H1 (cell line): ENCODE data around the gene CKB. TPM values are rescaled to one million over a fixed set of nuclear protein-coding genes. Genes with fewer than 3 reads are reported as not detected.
A peak's percentile ranks its signal among the peaks of the same experiment; 100 is the strongest.

Source experiments
- ASH2L ChIP-seq: fragments of 200-600, 300-600 bp; sonication (generic); IDR thresholded peaks from one replicate; pipeline ENCODE4 v1.7.1; 2017; ENCODE audit warnings: low read length
- ATF2 ChIP-seq: IDR thresholded peaks from 2 replicates; pipeline ENCODE4 v1.6.1; 2012; ENCODE audit warnings: low read length, inconsistent platforms
- BACH1 ChIP-seq: IDR thresholded peaks from 2 replicates; pipeline ENCODE4 v1.6.1; 2012; ENCODE audit warnings: low read length, improper control_type of control experiment
- BCL11A ChIP-seq, 2 experiments: IDR thresholded peaks; one replicate each; pipeline ENCODE4 v1.6.1; 2011; ENCODE audit warnings: low read depth in 2 of 2, low read length in 2 of 2, mild to moderate bottlenecking in 2 of 2
- CEBPB ChIP-seq: IDR thresholded peaks from 2 replicates; pipeline ENCODE4 v1.6.1; 2012; ENCODE audit warnings: low read depth, low read length
- EGR1 ChIP-seq: IDR thresholded peaks from 2 replicates; pipeline ENCODE4 v1.6.1; 2011; ENCODE audit warnings: low read depth, low read length, borderline replicate concordance
- EP300 ChIP-seq, 2 experiments: IDR thresholded peaks; 1 replicate in 1 of 2; 2 replicates in 1 of 2; pipeline ENCODE4 v1.6.1; 2011 to 2012; ENCODE audit warnings: low read depth in 2 of 2, low read length in 2 of 2, mild to moderate bottlenecking in 2 of 2, borderline replicate concordance in 1 of 2, inconsistent platforms in 1 of 2, moderate library complexity in 1 of 2
- EZH2 ChIP-seq: fragments of 200-600 bp; sonication (generic); IDR thresholded peaks from 2 replicates; pipeline ENCODE4 v1.7.1; 2012; ENCODE audit warnings: low read depth, mild to moderate bottlenecking, moderate library complexity, low read length, inconsistent platforms; ENCODE audit not compliant: severe bottlenecking
- FOSL1 ChIP-seq: IDR thresholded peaks from 2 replicates; pipeline ENCODE4 v1.6.1; 2011; ENCODE audit warnings: mild to moderate bottlenecking, low read depth, low read length, moderate library complexity; ENCODE audit not compliant: insufficient read depth
- GTF2F1 ChIP-seq: IDR thresholded peaks from 2 replicates; pipeline ENCODE4 v1.6.1; 2012; ENCODE audit warnings: low read depth, low read length, improper control_type of control experiment, borderline replicate concordance
- JUND ChIP-seq: IDR thresholded peaks from 2 replicates; pipeline ENCODE4 v1.6.1; 2011; ENCODE audit warnings: mild to moderate bottlenecking, improper control_type of control experiment, low read length
- KDM4A ChIP-seq: IDR thresholded peaks from one replicate; pipeline ENCODE4 v1.7.1; 2012; ENCODE audit warnings: low read depth, mild to moderate bottlenecking, moderate library complexity, low read length, inconsistent platforms; ENCODE audit not compliant: severe bottlenecking
- NANOG ChIP-seq: IDR thresholded peaks from 2 replicates; pipeline ENCODE4 v1.6.1; 2011; ENCODE audit warnings: low read length, low read depth, mild to moderate bottlenecking, inconsistent platforms; ENCODE audit not compliant: insufficient read depth, poor library complexity, severe bottlenecking
- POLR2AphosphoS5 ChIP-seq: IDR thresholded peaks from 2 replicates; pipeline ENCODE4 v1.6.1; 2011; ENCODE audit warnings: low read depth, low read length
- RAD21 ChIP-seq, 2 experiments: IDR thresholded peaks in 1 of 2; conservative IDR thresholded peaks in 1 of 2; 2 replicates each; pipeline ENCODE4 v1.6.1; 2011; ENCODE audit warnings: low read depth in 2 of 2, low read length in 2 of 2, improper control_type of control experiment in 1 of 2, inconsistent platforms in 1 of 2, mild to moderate bottlenecking in 1 of 2, moderate library complexity in 1 of 2
- SIRT6 ChIP-seq: IDR thresholded peaks from one replicate; pipeline ENCODE4 v1.7.1; 2012; ENCODE audit warnings: low read length, inconsistent platforms
- SIX5 ChIP-seq: IDR thresholded peaks from 2 replicates; pipeline ENCODE4 v1.6.1; 2011; ENCODE audit warnings: mild to moderate bottlenecking, low read depth, low read length
- SP1 ChIP-seq: IDR thresholded peaks from 2 replicates; pipeline ENCODE4 v1.6.1; 2011; ENCODE audit warnings: low read depth, low read length
- SP2 ChIP-seq: IDR thresholded peaks from 2 replicates; pipeline ENCODE4 v1.6.1; 2012; ENCODE audit warnings: mild to moderate bottlenecking, low read length, inconsistent platforms
- SP4 ChIP-seq: IDR thresholded peaks from 2 replicates; pipeline ENCODE4 v1.6.1; 2012; ENCODE audit warnings: low read length, inconsistent platforms
- SRF ChIP-seq: IDR thresholded peaks from 2 replicates; pipeline ENCODE4 v1.6.1; 2011; ENCODE audit warnings: mild to moderate bottlenecking, low read depth, low read length, moderate library complexity
- SUZ12 ChIP-seq: fragments of 200-600 bp; sonication (generic); IDR thresholded peaks from 2 replicates; pipeline ENCODE4 v1.6.1; 2012; ENCODE audit warnings: mild to moderate bottlenecking, inconsistent platforms, low read length, moderate library complexity, mixed read lengths
- TBP ChIP-seq: IDR thresholded peaks from 2 replicates; pipeline ENCODE4 v1.6.1; 2011; ENCODE audit warnings: low read depth, low read length, improper control_type of control experiment
- YY1 ChIP-seq: IDR thresholded peaks from 2 replicates; pipeline ENCODE4 v1.6.1; 2011; ENCODE audit warnings: low read depth, mild to moderate bottlenecking, low read length
- polyA plus RNA-seq, 7 experiments: library from polyadenylated mRNA; depleted of rRNA in 3 of 7; stranded (reverse) in 5 of 7; unstranded in 2 of 7; fragments of >200 nt in 5 of 7; fragments of 200-250 nt in 2 of 7; gene quantifications; 1 replicate in 5 of 7; 2 replicates in 1 of 7; 4 replicates in 1 of 7; pipeline versions ENCODE4 v1.2.1 to v1.2.3, GENCODE V29; 2011 to 2013; ENCODE audit warnings: missing spikeins in 2 of 7, mixed read lengths in 2 of 7
- total RNA-seq: library from RNA; stranded (reverse); fragmentation: NEBNext Ultra II Directional; extraction: Animal tissue kit (Norgen Biotek cat#: 25700); gene quantifications from 2 replicates; pipeline ENCODE4 v1.2.1, GENCODE V29; 2021

CKB gene
- total and polyA plus RNA-seq, 2 of the 8 experiments (the other 6 are each of a cell fraction or from before 2014, with no cell fraction given), result 538 to 950 TPM

DNA sequence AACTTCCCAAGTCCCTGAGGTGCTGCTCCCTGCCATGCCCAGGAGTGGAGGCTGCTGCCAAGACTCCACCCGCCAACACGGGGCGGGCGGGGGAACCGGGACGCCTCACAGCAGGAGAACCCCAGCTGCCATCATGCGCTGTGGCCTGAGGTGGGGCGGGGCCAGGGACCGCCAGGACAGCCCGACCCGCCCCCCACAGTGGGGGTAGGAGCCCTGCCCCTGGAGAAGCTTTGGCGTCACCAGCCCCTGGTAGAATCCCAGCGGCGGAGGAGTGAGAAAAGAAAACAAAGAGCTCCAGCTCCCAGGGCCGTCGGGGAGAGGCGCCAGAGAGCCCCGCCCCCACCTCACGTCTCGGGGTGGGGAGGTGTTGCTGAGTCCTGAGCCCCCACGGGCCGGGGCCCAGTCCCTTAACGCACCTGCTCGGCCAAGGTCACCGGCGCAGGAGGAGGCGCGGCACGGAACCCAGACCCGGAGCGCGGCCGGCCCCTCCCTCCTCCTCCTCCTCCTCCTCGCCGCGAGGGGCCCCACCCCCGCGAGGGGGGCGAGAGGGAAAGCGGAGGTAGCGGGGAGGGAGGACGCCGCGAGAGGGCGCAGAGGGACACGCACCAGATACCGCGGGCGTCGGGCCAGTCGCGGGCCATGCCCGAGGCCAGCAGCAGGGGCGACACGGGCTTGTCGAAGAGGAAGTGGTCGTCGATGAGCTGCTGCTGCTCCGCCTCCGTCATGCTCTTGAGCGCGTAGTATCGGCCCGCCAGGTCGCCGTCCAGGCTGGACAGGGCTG lies 1.8 kb downstream of the CKB start (continued):
- TF ChIP-seq BACH1 (peak; percentile 60), SP4 (no peak), ATF2 (peak; percentile 30; the same call in 1 of the 2 replicates), KDM4A (no peak), SIX5 (no peak), CEBPB (no peak), POLR2AphosphoS5 (peak; percentile 89), SP2 (no peak), BCL11A (IDR thresholded peaks at IDR 0.05; ENCODE audit: low read depth in 2 of 2, low read length in 2 of 2) (no peak), SIRT6 (no peak), YY1 (no peak), EZH2 (no peak), NANOG (no peak), GTF2F1 (no peak), TBP (peak; percentile 35; the same call in 1 of the 2 replicates), RAD21 (IDR thresholded peaks at IDR 0.05 in 1 of 2, conservative IDR thresholded peaks at IDR 0.05 in 1 of 2; ENCODE audit: low read depth in 2 of 2, low read length in 2 of 2) (peak; percentile 23 to 47; a peak in 3 of 4 replicates), SUZ12 (no peak), SP1 (no peak), ASH2L (peak; percentile 85), FOSL1 (no peak), EP300 (IDR thresholded peaks at IDR 0.05; ENCODE audit: borderline replicate concordance in 1 of 2, low read depth in 2 of 2, low read length in 2 of 2) (no peak), EGR1 (peak; percentile 34; the same call in 1 of the 2 replicates), JUND (no peak), SRF (no peak)
